HepG2 (cell line): ENCODE results near the gene RAB3D. TPM values are rescaled to one million over a fixed set of nuclear protein-coding genes. Genes with fewer than 3 reads are reported as not detected.

Experiments used
- HHEX ChIP-seq: IDR thresholded peaks from 2 replicates; pipeline ENCODE4 v1.6.1; 2016; ENCODE audit warnings: control low read depth
- KLF12 ChIP-seq: sonication (generic); formaldehyde crosslinking; IDR thresholded peaks from 2 replicates; pipeline ENCODE4 v1.4.0; 2020; ENCODE audit warnings: missing genetic modification reagents, borderline replicate concordance
- TERF1 ChIP-seq: sonication (generic); formaldehyde crosslinking; IDR thresholded peaks from 2 replicates; pipeline ENCODE4 v1.8.0; 2022; ENCODE audit warnings: mild to moderate bottlenecking, missing genetic modification reagents, moderate library complexity
- ZBTB49 ChIP-seq: sonication (generic); formaldehyde crosslinking; IDR thresholded peaks from 2 replicates; pipeline ENCODE4 v1.4.0; 2020; ENCODE audit warnings: missing genetic modification reagents, borderline replicate concordance
- ZNF3 ChIP-seq: IDR thresholded peaks from 2 replicates; pipeline ENCODE4 v1.7.0; 2017; ENCODE audit warnings: inconsistent platforms
- ZNF318 ChIP-seq: sonication (generic); formaldehyde crosslinking; IDR thresholded peaks from 2 replicates; pipeline ENCODE4 v1.4.0; 2020; ENCODE audit warnings: mild to moderate bottlenecking, missing genetic modification reagents
- ZNF616 ChIP-seq: sonication (generic); formaldehyde crosslinking; IDR thresholded peaks from 2 replicates; pipeline ENCODE4 v1.5.0; 2020; ENCODE audit warnings: low read depth, mild to moderate bottlenecking, missing genetic modification reagents
- polyA plus RNA-seq, 8 experiments: library from polyadenylated mRNA; depleted of rRNA in 3 of 8; stranded (reverse) in 7 of 8; unstranded in 1 of 8; fragments of >200 nt; fragmentation: Illumina TruSeq in 4 of 8; extraction: Trizol in 4 of 8; gene quantifications; 2 replicates each; pipeline versions ENCODE4 v1.2.1 to v1.2.3, GENCODE V29; 2011 to 2016; ENCODE audit warnings: low read depth in 4 of 8, missing spikeins in 1 of 8, mixed read lengths in 1 of 8; ENCODE audit not compliant: insufficient read depth in 1 of 8
- total RNA-seq, 5 experiments: library from RNA; depleted of rRNA; stranded (reverse); fragments of >200 nt; fragmentation: Illumina TruSeq; extraction: Trizol; gene quantifications; 2 replicates each; pipeline ENCODE4 v1.2.3, GENCODE V29; 2016; ENCODE audit warnings: low read depth in 1 of 5

The RAB3D gene
- total and polyA plus RNA-seq, 2 of the 13 experiments (the other 11 are each of a cell fraction or from before 2014, with no cell fraction given): 2.0 to 16.1 TPM

GRCh38 chr19:11339254-11340098 is at the start of gene RAB3D (continued):
- TF ChIP-seq ZNF318 (no peak), TERF1 (CRISPR knock-in tag) (no peak), HHEX (CRISPR knock-in tag) (no peak), ZNF3 (no peak), ZBTB49 (no peak), KLF12 (CRISPR knock-in tag) (no peak), ZNF616 (CRISPR knock-in tag) (no peak)
